Stimulated activated CD4-positive, alpha-beta T cell treated with anti-CD3 and anti-CD28 coated beads, Interleukin-2, amount 100 ng/mL, for 24 hours (primary cell): ENCODE measurements around the gene QSOX2.
"Not testable (repeated sequence)": the region's sequence is repeated elsewhere in the genome, so short reads cannot be mapped to it uniquely, and the experiment has no call there.

Experiments
- DNase-seq, 2 donors: peaks; one replicate each; pipeline ENCODE4 v3.0.0-alpha.2; 2020

Gene QSOX2

GRCh38 chr9:136282272-136282861 lies 36.8 kb upstream of the QSOX2 start:
- peak in 1 of 2 donors; percentile 23 for DNase-seq

GRCh38 chr9:136281421-136282271 lies 36.0 kb upstream of the QSOX2 start:
- DNase-seq = no peak

DNA sequence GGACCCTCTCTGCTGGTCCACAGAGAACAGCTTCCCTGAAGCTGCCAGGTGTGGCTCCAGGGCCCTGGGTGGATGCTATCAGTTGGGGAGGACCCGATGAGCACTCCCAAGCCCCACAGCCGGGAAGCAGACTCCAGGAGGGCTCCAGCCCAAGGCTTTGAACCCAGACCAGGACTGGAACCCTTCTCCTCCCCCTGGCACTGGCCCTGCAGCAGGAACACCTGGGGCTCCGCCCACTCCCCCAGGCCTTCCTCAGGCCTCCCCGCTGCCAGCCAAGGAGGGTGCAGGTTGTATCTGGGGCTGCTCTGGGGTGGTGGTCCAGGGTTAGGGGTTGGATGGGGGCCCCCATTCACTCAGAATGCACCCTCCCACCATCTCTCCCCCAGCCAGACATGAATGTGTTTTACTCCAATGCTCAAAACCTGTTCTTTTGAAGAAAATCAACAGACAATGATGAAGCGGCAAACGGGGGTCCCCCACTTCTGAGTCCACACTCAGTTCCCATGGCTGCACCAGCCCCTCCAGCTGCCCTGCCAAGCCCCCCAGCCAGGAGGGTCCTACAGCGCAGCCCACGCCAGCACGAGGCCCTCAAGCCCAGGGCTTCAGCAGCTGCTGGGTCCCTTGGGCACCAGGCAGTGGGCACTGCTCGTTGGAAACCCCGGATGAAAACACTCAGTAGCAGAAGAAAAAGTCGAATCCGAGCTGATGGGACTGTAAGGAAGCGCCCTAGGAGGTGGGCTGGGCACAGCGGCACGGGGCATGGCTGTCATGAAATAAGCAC lies 35.1 kb upstream of the QSOX2 start:
- DNase-seq = no peak

- no peak for DNase-seq
Observed at GRCh38 chr9:136279471-136279870, 33.9 kb upstream of the QSOX2 start.

- no peak for DNase-seq
Observed at GRCh38 chr9:136278894-136279293, 33.3 kb upstream of the QSOX2 start.

- DNase-seq = no peak
Observed at GRCh38 chr9:136278221-136278620, 32.6 kb upstream of the QSOX2 start.

DNA sequence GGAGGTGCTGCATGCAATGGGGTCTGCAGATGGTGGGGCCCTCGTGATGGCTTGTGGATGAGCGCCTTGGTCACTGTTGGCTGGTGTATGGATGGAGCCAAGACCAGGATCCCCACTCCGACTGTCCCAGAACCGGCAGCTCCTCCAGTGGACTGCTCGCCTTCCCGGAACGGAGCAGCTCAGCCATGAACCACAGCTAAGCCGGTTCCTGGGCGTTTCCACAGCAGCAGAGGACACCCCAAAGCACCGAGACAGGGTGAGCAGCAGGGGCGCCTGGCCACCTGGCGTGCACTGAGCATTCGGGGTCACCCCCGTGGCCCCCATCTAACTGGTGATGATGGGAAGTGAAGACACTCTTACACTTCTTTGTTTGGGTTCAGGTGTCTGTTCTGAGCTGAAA lies 32.1 kb upstream of the QSOX2 start:
- no peak for DNase-seq

GRCh38 chr9:136276716-136277115 lies 31.1 kb upstream of the QSOX2 start:
- no peak for DNase-seq

GRCh38 chr9:136275655-136276429 lies 30.2 kb upstream of the QSOX2 start:
- no peak for DNase-seq

GRCh38 chr9:136274786-136275654 lies 29.4 kb upstream of the QSOX2 start:
- no peak for DNase-seq

GRCh38 chr9:136273921-136274785 lies 28.5 kb upstream of the QSOX2 start:
- no peak for DNase-seq

GRCh38 chr9:136273244-136273865 lies 27.7 kb upstream of the QSOX2 start:
- no peak for DNase-seq

DNA sequence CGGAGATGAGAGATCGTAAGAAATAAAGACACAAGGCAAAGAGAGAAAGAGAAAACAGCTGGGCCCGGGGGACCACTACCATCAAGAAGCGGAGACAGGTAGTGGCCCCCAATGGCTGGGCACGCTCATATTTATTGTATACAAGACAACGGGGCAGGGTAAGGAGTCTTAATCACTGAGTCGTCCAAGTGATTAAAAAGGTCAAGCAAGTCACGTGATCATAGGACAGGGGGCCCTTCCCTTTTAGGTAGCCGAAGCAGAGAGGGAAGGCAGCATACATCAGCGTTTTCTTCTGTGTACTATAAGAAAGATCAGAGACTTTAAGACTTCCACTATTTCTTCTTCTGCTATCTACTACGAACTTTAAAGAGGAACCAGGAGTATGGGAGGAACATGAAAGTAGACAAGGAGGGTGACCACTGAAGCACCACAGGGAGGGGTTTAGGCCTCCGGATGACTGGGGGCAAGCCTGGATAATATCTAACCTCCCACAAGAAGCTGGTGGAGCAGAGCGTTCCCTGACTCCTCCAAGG lies 24.6 kb upstream of the QSOX2 start:
- DNase-seq = no peak

GRCh38 chr9:136268735-136269134 lies 23.1 kb upstream of the QSOX2 start:
- DNase-seq = no peak

DNA sequence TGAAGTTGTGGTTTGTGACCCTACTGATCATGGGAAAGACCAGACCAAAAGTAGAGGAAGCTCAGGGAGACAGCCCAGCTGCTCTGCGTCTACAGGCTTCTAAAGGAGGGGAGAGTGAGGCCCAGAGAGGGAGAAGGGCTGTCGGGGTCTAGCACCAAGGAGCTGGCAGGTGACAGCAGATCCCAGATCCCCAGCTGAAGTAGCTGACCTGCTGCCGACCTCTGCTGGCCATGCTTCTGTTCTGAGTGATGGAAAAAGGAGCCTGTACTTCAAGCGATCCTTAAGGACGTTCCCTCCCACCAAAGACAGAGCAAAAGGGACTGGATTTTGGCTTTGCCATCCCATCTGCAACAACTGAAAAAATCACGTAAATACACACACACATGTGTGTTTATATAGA lies 22.7 kb upstream of the QSOX2 start:
- no peak for DNase-seq

DNA sequence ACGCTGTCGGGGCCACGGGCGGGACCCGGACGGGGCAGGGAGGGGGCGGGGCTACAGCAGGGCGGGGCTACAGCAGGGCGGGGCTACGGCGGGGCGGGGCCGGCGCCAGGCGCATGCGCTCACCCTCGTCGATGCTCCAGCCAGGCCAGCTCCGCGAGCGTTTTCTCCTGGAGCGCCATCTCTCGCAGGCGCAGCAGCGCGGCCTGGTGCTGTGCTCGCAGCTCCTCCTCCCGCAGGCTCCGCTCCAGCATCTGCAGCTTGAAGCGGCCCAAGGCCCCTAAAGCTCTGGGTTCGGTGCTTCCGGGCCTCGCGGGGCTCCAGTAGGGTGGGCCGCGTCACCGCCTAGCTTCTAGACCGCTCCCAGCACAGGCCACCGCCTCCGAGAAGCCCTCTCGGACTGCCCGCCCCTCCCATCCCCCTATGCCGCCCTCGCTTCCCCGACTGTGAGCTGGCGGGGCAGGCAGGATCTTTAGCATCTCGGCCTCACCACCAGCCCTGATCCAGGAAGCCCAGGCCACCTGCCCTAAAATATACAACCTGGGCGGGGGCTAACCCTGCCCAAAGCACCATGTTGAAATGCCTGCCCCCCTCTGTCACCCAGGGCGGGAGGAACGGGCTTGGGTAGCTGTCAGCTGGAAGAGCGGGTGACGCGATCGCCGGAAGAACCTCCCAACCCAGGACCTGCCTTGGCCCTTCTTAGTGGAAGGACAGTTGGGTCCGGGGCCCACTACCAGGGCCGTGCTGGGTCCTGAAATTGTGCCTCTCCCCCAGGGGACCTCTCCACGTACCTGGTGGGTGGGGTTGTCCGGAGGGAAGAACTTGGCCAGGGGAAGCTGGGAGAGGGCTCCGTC lies 21.9 kb upstream of the QSOX2 start:
- DNase-seq = peak; percentile 81 to 86

GRCh38 chr9:136266641-136267040 lies 21.0 kb upstream of the QSOX2 start:
- not testable (repeated sequence) for DNase-seq

GRCh38 chr9:136265561-136266355 lies 20.1 kb upstream of the QSOX2 start:
- DNase-seq = no peak
